CD14-positive monocyte (primary cell): ENCODE measurements around the gene NDC1. TPM values are rescaled to one million over a fixed set of nuclear protein-coding genes. Genes with fewer than 3 reads are reported as not detected.
A peak's percentile ranks its signal among the peaks of the same experiment; 100 is the strongest.

Experiments used
- DNase-seq, 3 donors: peaks; one replicate each; pipeline ENCODE4 v3.0.0-alpha.2; 2011 to 2022
- H2AFZ ChIP-seq: 2 replicates; pipeline ENCODE4 v1.6.0; 2012; ENCODE audit warnings: mild to moderate bottlenecking, low read depth, low read length, inconsistent platforms; ENCODE audit not compliant: insufficient read depth, poor library complexity, severe bottlenecking
- H3K27ac ChIP-seq, 2 donors: 1 replicate in 1 of 2; 2 replicates in 1 of 2; pipeline ENCODE4 v1.5.1; 2012 to 2013; ENCODE audit warnings: low read length in 2 of 2, control low read depth in 1 of 2, inconsistent platforms in 1 of 2, low read depth in 1 of 2, mild to moderate bottlenecking in 1 of 2
- H3K27me3 ChIP-seq, 2 donors: one replicate each; pipeline versions ENCODE4 v1.6.0 to v1.6.1; 2011 to 2013; ENCODE audit warnings: low read length in 2 of 2; ENCODE audit not compliant: control insufficient read depth in 2 of 2, insufficient read depth in 2 of 2
- H3K36me3 ChIP-seq, 2 donors: replicated peaks in 1 of 2; 1 replicate in 1 of 2; 2 replicates in 1 of 2; pipeline versions ENCODE4 v1.5.1 to v1.6.1; 2012 to 2013; ENCODE audit warnings: low read length in 2 of 2, control low read depth in 1 of 2, inconsistent platforms in 1 of 2, mild to moderate bottlenecking in 1 of 2; ENCODE audit not compliant: insufficient read depth in 2 of 2, control insufficient read depth in 1 of 2
- H3K4me1 ChIP-seq, 2 donors: 1 replicate in 1 of 2; 2 replicates in 1 of 2; pipeline versions ENCODE4 v1.5.1 to v1.6.1; 2012 to 2013; ENCODE audit warnings: low read length in 2 of 2, control low read depth in 1 of 2, inconsistent platforms in 1 of 2, mild to moderate bottlenecking in 1 of 2, moderate library complexity in 1 of 2; ENCODE audit not compliant: insufficient read depth in 2 of 2, control insufficient read depth in 1 of 2
- H3K4me2 ChIP-seq: replicated peaks from 2 replicates; pipeline ENCODE3; 2012; ENCODE audit warnings: low read length, moderate library complexity, mild to moderate bottlenecking; ENCODE audit not compliant: poor library complexity, severe bottlenecking; ENCODE audit errors: extremely low read depth
- H3K4me3 ChIP-seq, 3 experiments: fragments of 200-600 bp in 1 of 3; sonication (generic) in 1 of 3; replicated peaks in 1 of 3; 1 replicate in 2 of 3; 2 replicates in 1 of 3; pipeline ENCODE4 v1.5.1; 2011 to 2013; ENCODE audit warnings: low read length in 3 of 3, mild to moderate bottlenecking in 3 of 3, control low read depth in 2 of 3, low read depth in 2 of 3, inconsistent platforms in 1 of 3, moderate library complexity in 1 of 3
- H3K79me2 ChIP-seq: 2 replicates; pipeline ENCODE4 v1.6.0; 2012; ENCODE audit warnings: mild to moderate bottlenecking, control low read depth, inconsistent platforms, low read length, moderate library complexity; ENCODE audit not compliant: insufficient read depth
- H3K9ac ChIP-seq: 2 replicates; pipeline ENCODE4 v1.6.0; 2017; ENCODE audit warnings: low read length, mild to moderate bottlenecking; ENCODE audit not compliant: insufficient read depth, poor library complexity, severe bottlenecking
- H3K9me3 ChIP-seq, 2 donors: replicated peaks in 1 of 2; 1 replicate in 1 of 2; 2 replicates in 1 of 2; pipeline versions ENCODE4 v1.5.1 to v1.6.1; 2012 to 2013; ENCODE audit warnings: low read length in 2 of 2, control low read depth in 1 of 2; ENCODE audit not compliant: control insufficient read depth in 1 of 2, insufficient read depth in 1 of 2
- H4K20me1 ChIP-seq: 2 replicates; pipeline ENCODE4 v1.6.0; 2012; ENCODE audit warnings: mild to moderate bottlenecking, low read length, control low read depth, moderate library complexity; ENCODE audit not compliant: insufficient read depth
- H3K27ac Mint-ChIP-seq, 7 donors: one replicate each; pipeline ENCODE4 v1.8.0; 2020; ENCODE audit warnings: mild to moderate bottlenecking in 7 of 7, mixed read lengths in 7 of 7, moderate library complexity in 6 of 7, inconsistent platforms in 2 of 7
- H3K27me3 Mint-ChIP-seq, 3 donors: one replicate each; pipeline ENCODE4 v1.8.0; 2021 to 2022; ENCODE audit warnings: low read depth in 3 of 3, mild to moderate bottlenecking in 3 of 3, mixed read lengths in 3 of 3, moderate library complexity in 3 of 3, inconsistent platforms in 1 of 3
- H3K36me3 Mint-ChIP-seq, 2 donors: one replicate each; pipeline ENCODE4 v1.8.0; 2020; ENCODE audit warnings: mixed read lengths in 2 of 2, inconsistent platforms in 1 of 2, mild to moderate bottlenecking in 1 of 2
- H3K4me1 Mint-ChIP-seq: one replicate; pipeline ENCODE4 v1.8.0; 2020; ENCODE audit warnings: mild to moderate bottlenecking, mixed read lengths
- H3K4me3 Mint-ChIP-seq, 2 donors: one replicate each; pipeline ENCODE4 v1.8.0; 2020; ENCODE audit warnings: mild to moderate bottlenecking in 2 of 2, mixed read lengths in 2 of 2, moderate library complexity in 1 of 2
- H3K9me3 Mint-ChIP-seq, 7 donors: one replicate each; pipeline ENCODE4 v1.8.0; 2020 to 2022; ENCODE audit warnings: mixed read lengths in 7 of 7, mild to moderate bottlenecking in 6 of 7, moderate library complexity in 6 of 7, inconsistent platforms in 2 of 7
- WGBS: methylation state at CpG from one replicate; pipeline ENCODE4 v1.1.5; 2013; ENCODE audit warnings: missing lambda C conversion rate; ENCODE audit not compliant: insufficient coverage; 5-methylcytosine and 5-hydroxymethylcytosine counted together
- intact Hi-C, 2 donors: fragments of 100-400 bp; cut with micrococcal nuclease; formaldehyde crosslinking; loops; one replicate each; pipeline versions ENCODE4 v1.15.0 to v1.15.1; 2023
- polyA plus RNA-seq, 3 donors: library from polyadenylated mRNA; depleted of rRNA in 1 of 3; unstranded in 2 of 3; stranded (reverse) in 1 of 3; fragments of 300-500 nt in 2 of 3; fragments of >200 nt in 1 of 3; fragmentation: Illumina TruSeq in 2 of 3; gene quantifications; 1 replicate in 2 of 3; 2 replicates in 1 of 3; pipeline ENCODE4 v1.2.3, GENCODE V29; 2012 to 2021
- TF ChIP-seq, protein P1 (sequence below): fragments of 200-600 bp; IDR thresholded peaks from one replicate; pipeline ENCODE4 v1.8.0; 2022; ENCODE audit warnings: antibody characterized with exemption, mild to moderate bottlenecking

Gene NDC1
- polyA plus RNA-seq, 3 donors, result 3.0 to 6.1 (median 4.7) TPM

DNA sequence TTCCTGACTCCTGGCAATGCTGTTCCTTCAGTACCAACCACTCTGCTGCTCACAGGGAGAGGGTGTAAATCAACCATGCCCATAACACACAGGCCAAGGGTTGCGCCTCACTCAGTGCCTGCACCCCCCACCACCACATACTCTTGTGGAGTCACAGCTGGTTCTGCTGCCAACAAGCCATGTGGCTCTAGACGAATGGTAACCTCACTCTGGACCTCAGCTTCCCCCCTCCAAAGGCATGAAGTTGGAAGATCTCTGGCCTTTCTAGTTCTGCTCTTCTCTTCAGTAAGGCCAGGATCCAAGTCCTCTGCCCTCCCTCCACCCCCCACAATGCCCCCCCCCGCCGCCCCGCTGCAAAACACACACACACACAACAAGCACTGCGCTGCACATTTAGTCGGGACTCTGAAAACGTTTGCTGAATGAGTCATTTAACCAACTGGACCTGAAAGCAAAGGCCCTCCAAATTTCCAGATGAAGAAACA, 97.4 kb downstream of the NDC1 start:
- Mint-ChIP-seq H3K9me3 (peaks cover 0 to 17% (median 10%) of the 10 kb centered on the region in 7 donors), H3K4me1 (peaks cover 12% of the 10 kb centered on the region), H3K36me3 (peaks cover 0 to 3% of the 10 kb centered on the region in 2 donors), H3K27me3 (peaks cover 58 to 74% (median 62%) of the 10 kb centered on the region in 3 donors), H3K27ac (no peak overlapping the region), H3K4me3 (peak overlapping the region in 1 of 2 donors; percentile 78)
- Histone ChIP-seq H3K9me3 (peaks cover 0 to 19% of the 10 kb centered on the region in 2 donors), H3K27me3 (peaks cover 38 to 61% of the 10 kb centered on the region in 2 donors), H3K4me3 (no peak overlapping the region), H3K79me2 (no peaks in the 10 kb centered on the region), H3K4me1 (peaks cover 9 to 20% of the 10 kb centered on the region in 2 donors), H3K27ac (no peak overlapping the region), H3K4me2 (no peak overlapping the region), H2AFZ (no peak overlapping the region), H4K20me1 (no peaks in the 10 kb centered on the region), H3K36me3 (no peaks in the 10 kb centered on the region), H3K9ac (no peak overlapping the region)
- DNase-seq, result no peak
- intact Hi-C loops, result no loop called here
- TF ChIP-seq, protein P1, sequence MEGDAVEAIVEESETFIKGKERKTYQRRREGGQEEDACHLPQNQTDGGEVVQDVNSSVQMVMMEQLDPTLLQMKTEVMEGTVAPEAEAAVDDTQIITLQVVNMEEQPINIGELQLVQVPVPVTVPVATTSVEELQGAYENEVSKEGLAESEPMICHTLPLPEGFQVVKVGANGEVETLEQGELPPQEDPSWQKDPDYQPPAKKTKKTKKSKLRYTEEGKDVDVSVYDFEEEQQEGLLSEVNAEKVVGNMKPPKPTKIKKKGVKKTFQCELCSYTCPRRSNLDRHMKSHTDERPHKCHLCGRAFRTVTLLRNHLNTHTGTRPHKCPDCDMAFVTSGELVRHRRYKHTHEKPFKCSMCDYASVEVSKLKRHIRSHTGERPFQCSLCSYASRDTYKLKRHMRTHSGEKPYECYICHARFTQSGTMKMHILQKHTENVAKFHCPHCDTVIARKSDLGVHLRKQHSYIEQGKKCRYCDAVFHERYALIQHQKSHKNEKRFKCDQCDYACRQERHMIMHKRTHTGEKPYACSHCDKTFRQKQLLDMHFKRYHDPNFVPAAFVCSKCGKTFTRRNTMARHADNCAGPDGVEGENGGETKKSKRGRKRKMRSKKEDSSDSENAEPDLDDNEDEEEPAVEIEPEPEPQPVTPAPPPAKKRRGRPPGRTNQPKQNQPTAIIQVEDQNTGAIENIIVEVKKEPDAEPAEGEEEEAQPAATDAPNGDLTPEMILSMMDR, result no peak
- WGBS, result 100% methylated on average over 1 of the region's 8 CpGs

DNA sequence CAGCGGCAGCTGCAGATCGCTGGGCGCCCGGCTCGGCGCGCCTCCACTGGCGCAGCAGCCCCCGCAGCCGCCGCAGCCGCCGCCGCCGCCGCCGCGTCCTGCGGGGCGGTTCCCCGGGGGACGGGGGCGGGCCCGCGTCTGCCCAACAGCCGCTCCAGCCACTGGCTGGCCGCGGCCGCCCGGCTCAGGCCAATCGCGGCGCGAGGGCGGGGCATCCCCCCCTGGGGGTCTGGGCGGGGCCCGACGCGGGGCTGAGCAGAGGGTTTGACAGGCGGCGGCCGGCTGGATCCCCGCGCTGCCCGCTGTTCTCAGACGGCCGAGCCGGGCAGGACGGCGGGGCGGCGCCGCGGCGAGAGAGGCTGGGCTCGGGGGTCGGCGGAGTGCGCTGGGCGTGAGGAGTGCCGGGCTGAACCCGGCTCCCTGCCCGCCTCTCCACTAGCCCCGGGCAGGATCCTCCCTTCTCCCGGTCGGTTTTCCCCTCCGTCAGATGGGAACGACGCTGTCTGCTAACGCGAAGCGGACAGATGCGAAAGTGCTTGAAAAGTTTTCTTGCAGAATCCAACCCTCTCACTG, 98.9 kb downstream of the NDC1 start, which contains the start of gene GLIS1:
Gene GLIS1, minus strand, starts transcription at position 56 of the 573 bp plus-strand sequence. CDS start 1,100 bp downstream, outside the sequence.
- Histone ChIP-seq H4K20me1 (no peaks in the 10 kb centered on the region), H3K36me3 (no peaks in the 10 kb centered on the region), H3K27me3 (peaks cover 44 to 71% of the 10 kb centered on the region in 2 donors), H2AFZ (peak within 1 kb of the TSS; percentile 59), H3K4me1 (peaks cover 9 to 20% of the 10 kb centered on the region in 2 donors), H3K4me2 (peak within 1 kb of the TSS; percentile 81), H3K9ac (peak within 1 kb of the TSS; percentile 36), H3K27ac (no peak within 1 kb of the TSS), H3K79me2 (no peaks in the 10 kb centered on the region), H3K9me3 (peaks cover 0 to 19% of the 10 kb centered on the region in 2 donors), H3K4me3 (peak within 1 kb of the TSS; percentile 22 to 77 (median 55))
- TF ChIP-seq, protein P1, result no peak
- intact Hi-C loops, result no loop called here
- peaks cover 59 to 86% (median 69%) of the 10 kb centered on the region in 3 donors for H3K27me3 Mint-ChIP-seq
- H3K4me3 Mint-ChIP-seq, result peak within 1 kb of the TSS; percentile 75 to 86
- under 1% methylated on average over 73 of the region's 73 CpGs for WGBS
- peak within 1 kb of the TSS in 1 of 7 donors; percentile 11 for H3K27ac Mint-ChIP-seq
- H3K4me1 Mint-ChIP-seq, result peaks cover 12% of the 10 kb centered on the region
- H3K9me3 Mint-ChIP-seq, result peaks cover 0 to 14% (median 10%) of the 10 kb centered on the region in 7 donors
- H3K36me3 Mint-ChIP-seq, result peaks cover 0 to 3% of the 10 kb centered on the region in 2 donors
- DNase-seq, result peak; percentile 21 to 44 (median 34)
